COLO668 (cell line): ENCODE measurements around the gene C1GALT1.
"Not testable (repeated sequence)": the region's sequence is repeated elsewhere in the genome, so short reads cannot be mapped to it uniquely, and the experiment has no call there.

ENCODE experiments used
- DNase-seq: peaks from one replicate; lab custom pipeline; 2025; ENCODE audit not compliant: unreplicated experiment; lab: John Stamatoyannopoulos, UW

Gene C1GALT1

GRCh38 chr7:7231865-7232264, 49.5 kb downstream of the C1GALT1 start:
- DNase-seq: no peak

DNA sequence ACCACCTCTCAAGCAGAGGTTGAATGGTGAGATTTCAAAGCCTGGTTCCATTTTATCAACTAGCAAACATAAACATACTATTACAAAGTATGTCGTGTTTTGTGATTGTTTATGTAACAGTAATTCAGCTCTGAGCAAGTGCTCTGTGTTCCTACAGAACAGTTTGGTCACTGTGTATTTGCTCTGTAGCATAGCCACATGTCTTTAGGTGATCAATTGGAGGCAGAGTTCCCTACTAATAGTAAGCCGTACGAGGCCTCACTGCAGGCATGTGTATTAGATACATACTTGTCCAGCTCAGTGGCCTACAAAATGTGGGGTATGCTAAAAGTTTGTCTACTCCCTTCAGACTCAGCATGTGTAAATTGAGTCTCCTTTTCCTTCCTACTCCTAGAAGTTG, 53.0 kb downstream of the C1GALT1 start:
- no peak for DNase-seq

DNA sequence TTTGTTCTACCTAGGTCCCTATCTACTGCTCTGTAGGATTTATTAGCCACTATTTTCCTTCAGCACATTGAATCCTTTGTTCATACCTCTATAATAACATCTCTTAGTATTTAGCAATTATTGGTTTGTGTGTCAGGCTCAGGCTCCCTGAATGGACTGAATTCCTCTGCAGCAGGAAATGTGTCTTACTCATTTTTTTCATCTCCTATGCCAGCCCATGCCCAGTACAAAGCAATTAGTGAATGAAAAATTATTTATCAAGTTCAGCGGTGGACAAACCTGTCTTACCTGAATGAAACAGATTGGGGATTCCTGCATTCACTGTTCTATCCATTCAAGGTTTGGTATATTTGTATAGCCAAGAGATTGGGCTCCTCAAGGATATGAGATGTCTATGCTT, 53.7 kb downstream of the C1GALT1 start:
- no peak for DNase-seq

GRCh38 chr7:7237201-7237977, 55.0 kb downstream of the C1GALT1 start:
- DNase-seq: no peak

DNA sequence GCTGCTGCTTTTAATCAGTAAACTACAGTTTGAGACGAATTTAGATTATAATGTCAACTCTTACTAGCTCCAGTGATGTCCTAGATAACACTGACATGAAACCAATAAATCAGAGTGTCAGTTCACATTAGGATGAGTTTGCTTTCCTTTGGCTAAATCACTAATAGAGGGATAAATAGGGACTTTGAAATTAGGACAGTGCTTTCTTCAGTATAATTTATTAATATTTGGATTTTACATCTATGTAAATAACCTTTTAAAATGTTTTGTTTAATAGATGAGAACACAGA, 55.6 kb downstream of the C1GALT1 start:
- DNase-seq: no peak

DNA sequence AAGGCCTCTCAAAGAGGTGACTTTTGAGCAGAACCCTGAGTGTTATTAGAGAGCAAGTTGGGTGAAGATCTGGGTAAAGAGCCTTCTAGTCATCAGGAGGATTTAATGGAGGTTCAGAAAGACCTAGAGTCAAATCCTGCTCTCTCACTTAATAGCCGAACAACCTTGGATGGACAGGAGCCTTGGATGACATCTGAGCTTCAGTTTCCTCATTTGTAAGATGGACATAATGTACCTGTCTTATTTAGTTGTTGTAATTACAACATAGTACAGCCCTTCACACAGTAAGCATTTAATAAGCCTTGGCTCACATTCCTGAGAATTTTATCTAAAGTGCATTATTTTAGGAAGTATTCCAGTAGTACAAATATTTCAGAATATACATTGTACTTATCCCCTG, 57.0 kb downstream of the C1GALT1 start:
- no peak for DNase-seq

- DNase-seq: no peak
These were observed 60.6 kb downstream of the C1GALT1 start for GRCh38 chr7:7242899-7243298.

- DNase-seq: not testable (repeated sequence)
These were observed 62.9 kb downstream of the C1GALT1 start for GRCh38 chr7:7245233-7245632.

DNA sequence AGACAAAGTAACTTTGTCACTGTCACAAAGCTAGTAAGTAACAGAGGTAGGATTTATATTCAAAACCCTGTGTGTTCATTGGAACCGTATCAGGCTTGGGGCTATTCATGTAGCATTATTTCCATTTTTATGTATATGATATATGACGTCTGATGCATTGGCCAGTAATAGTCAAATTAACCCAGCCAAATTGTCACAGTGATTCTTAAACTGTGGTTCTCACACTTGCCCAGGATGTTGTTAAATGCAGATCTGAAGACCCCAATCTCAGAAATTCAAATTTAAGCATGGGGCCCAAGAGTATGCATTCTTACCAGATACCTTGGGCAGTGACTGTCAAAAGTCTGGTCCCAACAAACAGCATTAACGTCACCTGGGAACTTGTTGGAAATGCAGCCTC, 63.9 kb downstream of the C1GALT1 start:
- DNase-seq: no peak

- no peak for DNase-seq
These were observed 65.3 kb downstream of the C1GALT1 start for GRCh38 chr7:7247658-7248057.

GRCh38 chr7:7249814-7250213, 67.5 kb downstream of the C1GALT1 start:
- DNase-seq: no peak

- no peak for DNase-seq
These were observed 69.4 kb downstream of the C1GALT1 start for GRCh38 chr7:7251742-7252141.

DNA sequence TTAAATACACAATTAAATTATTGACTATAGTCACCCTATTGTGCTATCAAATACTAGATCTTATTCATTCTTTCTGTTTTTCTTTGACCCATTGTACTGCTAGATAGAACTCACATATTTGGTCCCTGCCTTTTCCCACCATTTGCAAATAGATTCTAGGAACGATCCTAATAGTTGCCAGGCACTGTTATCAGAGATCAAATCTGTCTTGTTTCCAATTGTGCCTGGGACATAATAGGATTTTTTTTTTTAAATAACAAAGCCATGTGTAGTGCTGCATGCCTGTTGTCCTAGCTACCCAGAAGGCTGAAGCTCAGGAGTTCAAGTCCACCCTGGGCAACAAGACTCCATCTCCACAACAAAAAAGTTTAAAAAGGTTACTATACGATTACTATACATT, 72.0 kb downstream of the C1GALT1 start:
- no peak for DNase-seq

DNA sequence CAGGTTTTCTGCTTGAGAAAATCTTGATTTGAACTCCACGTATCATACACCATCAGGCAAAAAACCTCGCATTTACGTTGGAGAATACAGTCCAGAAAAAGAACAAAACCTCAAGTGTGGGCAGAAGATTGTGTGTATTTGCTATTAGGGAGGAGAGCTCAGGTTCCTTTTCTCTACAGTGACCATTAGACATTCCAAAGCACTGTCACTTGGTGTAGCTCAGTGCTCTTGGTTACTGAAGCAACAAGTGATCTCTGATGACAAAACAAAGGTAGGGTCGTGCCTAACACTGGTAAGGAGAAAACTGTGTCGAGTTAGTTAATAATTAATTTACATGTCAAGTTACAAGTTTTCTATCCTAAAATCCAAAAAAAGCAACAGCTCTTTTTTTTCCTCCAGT, 72.6 kb downstream of the C1GALT1 start:
- DNase-seq: no peak

DNA sequence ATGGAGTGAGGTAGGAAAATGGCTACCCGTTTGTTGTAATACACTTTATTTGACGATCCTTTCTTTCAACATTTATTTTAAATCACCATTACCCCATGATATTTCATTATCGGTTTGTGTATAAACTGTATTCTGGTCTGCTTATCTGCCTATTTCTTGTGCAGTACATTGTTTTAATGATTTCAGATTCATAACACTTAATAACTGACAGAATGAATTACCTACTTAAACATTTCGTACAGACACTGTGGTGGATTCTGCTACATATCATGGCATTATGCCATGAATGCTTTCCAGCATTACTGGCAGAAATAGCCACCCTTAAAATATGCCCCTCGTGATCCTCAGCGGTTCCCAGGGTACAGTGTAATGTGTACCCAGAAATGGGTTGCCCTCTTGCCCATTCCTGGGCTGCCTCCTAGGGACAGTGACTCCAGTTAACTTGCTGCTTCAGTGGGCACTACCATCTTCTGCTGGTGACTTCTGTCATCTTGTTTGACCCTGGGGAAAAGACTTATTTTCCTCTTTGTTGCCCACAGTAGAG, 74.5 kb downstream of the C1GALT1 start:
- no peak for DNase-seq

- DNase-seq: no peak
These were observed 75.8 kb downstream of the C1GALT1 start for GRCh38 chr7:7257899-7258692.

- DNase-seq: no peak
These were observed 79.5 kb downstream of the C1GALT1 start for GRCh38 chr7:7261863-7262262.

- DNase-seq: no peak
These were observed 81.2 kb downstream of the C1GALT1 start for GRCh38 chr7:7263297-7264230.

- DNase-seq: no peak
These were observed 82.1 kb downstream of the C1GALT1 start for GRCh38 chr7:7264306-7265040.
